Mammary epithelial cell (primary cell): ENCODE measurements around the gene GYS2.

ENCODE experiments used
- CTCF ChIP-seq, 2 donors: IDR thresholded peaks in 1 of 2; conservative IDR thresholded peaks in 1 of 2; 2 replicates each; pipeline ENCODE4 v1.5.1; 2011 to 2012; ENCODE audit warnings: inconsistent platforms in 2 of 2, low read length in 2 of 2, mild to moderate bottlenecking in 2 of 2, control low read depth in 1 of 2, low read depth in 1 of 2; ENCODE audit not compliant: insufficient read depth in 1 of 2; ENCODE audit errors: extremely low read depth in 1 of 2
- EZH2 ChIP-seq: IDR thresholded peaks from 2 replicates; pipeline ENCODE4 v1.6.1; 2012; ENCODE audit warnings: low read length, inconsistent platforms, borderline replicate concordance

GRCh38 chr12:21627924-21628323, 23.3 kb upstream of the GYS2 start:
- TF ChIP-seq EZH2 = no peak
- TF ChIP-seq CTCF (conservative IDR thresholded peaks at IDR 0.05 in 1 of 2, IDR thresholded peaks at IDR 0.05 in 1 of 2; ENCODE audit: extremely low read depth in 1 of 2, insufficient read depth in 1 of 2, low read depth in 1 of 2, low read length in 2 of 2) = no peak
